Endothelial cell of umbilical vein (primary cell): ENCODE results near the gene C20orf173. TPM values are rescaled to one million over a fixed set of nuclear protein-coding genes. Genes with fewer than 3 reads are reported as not detected.
A peak's percentile ranks its signal among the peaks of the same experiment; 100 is the strongest.

Experiments
- BruUV-seq: library from RNA; stranded (reverse); fragments of 400-500 nt; replicated peaks from 2 replicates; lab custom pipeline; 2021; lab: Mats Ljungman, UMichigan
- CTCF ChIA-PET: fragments of 300-600, 350-600 bp; sonication (Branson Sonifier 250); formaldehyde crosslinking; loops from one replicate; lab custom pipeline; 2021; ENCODE audit warnings: antibody characterized with exemption, inconsistent platforms; lab: Charles Lee
- POLR2A ChIA-PET: fragments of 300-600, 350-600 bp; sonication (Branson Sonifier 250); formaldehyde crosslinking; loops from one replicate; lab custom pipeline; 2021; ENCODE audit warnings: antibody characterized with exemption, inconsistent platforms; lab: Charles Lee
- DNase-seq: peaks from one replicate; pipeline ENCODE4 v3.0.0-alpha.2; 2011; ENCODE audit warnings: low read depth, low spot score
- FAIRE-seq: peaks from 2 replicates; lab custom pipeline; 2011; peaks lifted over from hg19 to GRCh38; lab: Jason Lieb, UNC
- H2AFZ ChIP-seq: 2 replicates; pipeline ENCODE4 v1.6.0; 2012; ENCODE audit warnings: low read depth, low read length, control low read depth, inconsistent platforms
- H3K27ac ChIP-seq: 2 replicates; pipeline ENCODE4 v1.5.1; 2011; ENCODE audit warnings: low read depth, mild to moderate bottlenecking, control low read depth, low read length, moderate library complexity; ENCODE audit not compliant: insufficient read depth
- H3K27me3 ChIP-seq, 2 experiments: 2 replicates each; pipeline versions ENCODE4 v1.6.0 to v1.6.1; 2011; ENCODE audit warnings: low read length in 2 of 2, mixed read lengths in 1 of 2; ENCODE audit not compliant: control insufficient read depth in 2 of 2, insufficient read depth in 2 of 2
- H3K36me3 ChIP-seq, 2 experiments: 2 replicates in 1 of 2; 3 replicates in 1 of 2; pipeline ENCODE4 v1.5.1; 2011; ENCODE audit warnings: low read length in 2 of 2, mild to moderate bottlenecking in 1 of 2, moderate library complexity in 1 of 2; ENCODE audit not compliant: control insufficient read depth in 2 of 2, insufficient read depth in 2 of 2; ENCODE audit errors: extremely low read depth in 1 of 2
- H3K4me1 ChIP-seq: 3 replicates; pipeline ENCODE4 v1.5.1; 2011; ENCODE audit warnings: mild to moderate bottlenecking, low read length; ENCODE audit not compliant: control insufficient read depth, insufficient read depth; ENCODE audit errors: extremely low read depth
- H3K4me2 ChIP-seq: 2 replicates; pipeline ENCODE4 v1.6.1; 2011; ENCODE audit warnings: low read length, control low read depth, mixed read lengths; ENCODE audit not compliant: insufficient read depth
- H3K4me3 ChIP-seq, 3 experiments: fragments of 200-600 bp in 1 of 3; sonication (generic), shearing (Covaris generic) in 1 of 3; replicated peaks in 1 of 3; 2 replicates each; pipeline ENCODE4 v1.5.1; 2011 to 2016; ENCODE audit warnings: control low read depth in 3 of 3, low read length in 3 of 3, mild to moderate bottlenecking in 2 of 3, inconsistent platforms in 1 of 3, low read depth in 1 of 3, moderate library complexity in 1 of 3; ENCODE audit not compliant: insufficient read depth in 1 of 3
- H3K79me2 ChIP-seq: 2 replicates; pipeline ENCODE4 v1.6.0; 2012; ENCODE audit warnings: low read length, inconsistent platforms; ENCODE audit not compliant: control insufficient read depth, insufficient read depth
- H3K9ac ChIP-seq: replicated peaks from 2 replicates; pipeline ENCODE3; 2011; ENCODE audit warnings: low read length, control low read depth; ENCODE audit not compliant: insufficient read depth; ENCODE audit errors: extremely low read depth
- H3K9me1 ChIP-seq: replicated peaks from 3 replicates; pipeline ENCODE4 v1.6.0; 2011; ENCODE audit warnings: mild to moderate bottlenecking, low read length; ENCODE audit not compliant: control insufficient read depth, insufficient read depth; ENCODE audit errors: extremely low read depth
- H3K9me3 ChIP-seq: replicated peaks from 2 replicates; pipeline ENCODE4 v1.5.1; 2012; ENCODE audit warnings: low read length, inconsistent platforms; ENCODE audit not compliant: control insufficient read depth, insufficient read depth
- H4K20me1 ChIP-seq: replicated peaks from 2 replicates; pipeline ENCODE3; 2011; ENCODE audit warnings: mild to moderate bottlenecking, low read length; ENCODE audit not compliant: control insufficient read depth, insufficient read depth; ENCODE audit errors: extremely low read depth
- GATA2 ChIP-seq: IDR thresholded peaks from 2 replicates; pipeline ENCODE4 v1.7.0; 2011; ENCODE audit warnings: low read depth, mild to moderate bottlenecking, moderate library complexity, mixed read lengths, low read length; ENCODE audit not compliant: insufficient read length, insufficient read depth
- POLR2A ChIP-seq: IDR thresholded peaks from 2 replicates; pipeline ENCODE4 v1.6.1; 2012; ENCODE audit warnings: low read depth, mild to moderate bottlenecking, control low read depth, low read length
- dilution Hi-C: fragments of 300-500 bp; cut with MboI; formaldehyde crosslinking; loops from one replicate; pipeline ENCODE4 v1.15.0; 2019; ENCODE audit warnings: low sequenced_read_pairs; ENCODE audit not compliant: extremely low pct_ligation_motif_present
- intact Hi-C: fragments of 100-400 bp; cut with micrococcal nuclease; formaldehyde crosslinking; loops from one replicate; pipeline ENCODE4 v1.10.0; 2022
- polyA plus RNA-seq, 4 experiments: library from polyadenylated mRNA; depleted of rRNA in 3 of 4; stranded (reverse) in 3 of 4; unstranded in 1 of 4; fragments of >200 nt; gene quantifications; 2 replicates each; pipeline versions ENCODE4 v1.2.1 to v1.2.3, GENCODE V29; 2011 to 2012; ENCODE audit warnings: missing spikeins in 1 of 4
- total RNA-seq: library from RNA; stranded (reverse); gene quantifications from 2 replicates; pipeline ENCODE4 v1.2.3, GENCODE V29; 2021
- TF ChIP-seq, protein P1 (sequence below), 2 donors: IDR thresholded peaks; 1 replicate in 1 of 2; 2 replicates in 1 of 2; pipeline ENCODE4 v1.5.1; 2011; ENCODE audit warnings: low read length in 2 of 2, mild to moderate bottlenecking in 2 of 2, moderate library complexity in 2 of 2, control low read depth in 1 of 2, inconsistent platforms in 1 of 2, low read depth in 1 of 2; ENCODE audit not compliant: insufficient read depth in 1 of 2; ENCODE audit errors: extremely low read depth in 1 of 2

The C20orf173 gene
- total and polyA plus RNA-seq, 2 donors (not counting 3 experiments of a cell fraction or from before 2014, with no cell fraction given): not detected

DNA sequence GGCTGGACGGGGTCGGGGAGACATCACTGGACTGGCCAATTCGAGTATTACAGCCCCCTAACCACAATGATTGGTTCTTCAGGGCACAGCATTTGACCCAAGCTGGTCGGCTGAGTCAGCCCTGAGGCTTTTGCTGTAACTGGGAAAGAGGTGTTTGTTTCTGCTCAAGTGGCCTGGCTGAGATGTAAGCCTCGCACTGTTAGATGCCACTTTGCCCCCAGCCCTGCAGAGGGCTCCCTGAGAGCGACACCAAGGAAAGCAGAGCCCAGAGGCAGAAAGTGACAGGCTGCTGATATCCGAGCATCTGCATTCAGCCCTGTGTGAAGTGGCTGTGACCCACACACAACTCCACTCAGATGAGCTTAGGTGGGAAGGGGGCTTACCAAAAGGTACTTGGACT, 31.8 kb upstream of the C20orf173 start:
- intact Hi-C loops (no loop called here), dilution Hi-C loops (no loop called here)
- ChIA-PET CTCF (interaction anchor here (1.2 kb wide), 1 partner anchor 58 kb away, joined by 5 read pairs; no protein-coding TSS in a partner anchor), POLR2A (no interaction called here)
- Histone ChIP-seq H3K9me3 (no peaks in the 10 kb centered on the region), H3K4me1 (no peaks in the 10 kb centered on the region), H3K27ac (no peak overlapping the region), H2AFZ (no peak overlapping the region), H4K20me1 (no peaks in the 10 kb centered on the region), H3K4me2 (no peak overlapping the region), H3K9ac (no peak overlapping the region), H3K36me3 (peaks cover 0 to 12% of the 10 kb centered on the region in 2 experiments), H3K27me3 (no peaks in the 10 kb centered on the region), H3K9me1 (no peaks in the 10 kb centered on the region), H3K79me2 (no peaks in the 10 kb centered on the region), H3K4me3 (no peak overlapping the region)
- DNase-seq (peak; percentile 30), FAIRE-seq (no peak)
- TF ChIP-seq POLR2A: no peak
- TF ChIP-seq, protein P1, sequence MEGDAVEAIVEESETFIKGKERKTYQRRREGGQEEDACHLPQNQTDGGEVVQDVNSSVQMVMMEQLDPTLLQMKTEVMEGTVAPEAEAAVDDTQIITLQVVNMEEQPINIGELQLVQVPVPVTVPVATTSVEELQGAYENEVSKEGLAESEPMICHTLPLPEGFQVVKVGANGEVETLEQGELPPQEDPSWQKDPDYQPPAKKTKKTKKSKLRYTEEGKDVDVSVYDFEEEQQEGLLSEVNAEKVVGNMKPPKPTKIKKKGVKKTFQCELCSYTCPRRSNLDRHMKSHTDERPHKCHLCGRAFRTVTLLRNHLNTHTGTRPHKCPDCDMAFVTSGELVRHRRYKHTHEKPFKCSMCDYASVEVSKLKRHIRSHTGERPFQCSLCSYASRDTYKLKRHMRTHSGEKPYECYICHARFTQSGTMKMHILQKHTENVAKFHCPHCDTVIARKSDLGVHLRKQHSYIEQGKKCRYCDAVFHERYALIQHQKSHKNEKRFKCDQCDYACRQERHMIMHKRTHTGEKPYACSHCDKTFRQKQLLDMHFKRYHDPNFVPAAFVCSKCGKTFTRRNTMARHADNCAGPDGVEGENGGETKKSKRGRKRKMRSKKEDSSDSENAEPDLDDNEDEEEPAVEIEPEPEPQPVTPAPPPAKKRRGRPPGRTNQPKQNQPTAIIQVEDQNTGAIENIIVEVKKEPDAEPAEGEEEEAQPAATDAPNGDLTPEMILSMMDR (IDR thresholded peaks at IDR 0.05; ENCODE audit: extremely low read depth in 1 of 2, insufficient read depth in 1 of 2, low read depth in 1 of 2, low read length in 2 of 2): peak; percentile 9 to 32
- no TSS peak for BruUV-seq

DNA sequence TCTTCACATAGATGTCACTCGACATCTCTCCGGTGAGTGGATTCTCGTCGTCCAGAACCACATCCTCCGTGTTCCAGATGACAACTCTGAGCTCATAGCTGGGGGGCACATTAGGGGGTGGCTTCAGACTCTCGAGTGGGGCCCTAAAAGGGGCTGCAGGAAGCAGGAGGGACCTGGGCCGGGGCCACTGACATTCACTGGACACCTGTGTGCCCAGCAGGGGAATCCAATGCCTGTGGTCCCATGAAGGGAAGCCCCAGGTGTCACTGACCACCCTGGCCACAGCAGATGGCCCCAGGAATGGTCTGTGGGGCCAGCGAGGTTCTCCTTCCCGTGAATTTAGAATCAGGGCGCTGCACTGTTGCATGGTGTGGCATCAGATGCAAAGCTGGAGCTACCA, 31.1 kb upstream of the C20orf173 start:
- Histone ChIP-seq H3K4me1 (no peaks in the 10 kb centered on the region), H3K9ac (no peak overlapping the region), H3K9me3 (no peaks in the 10 kb centered on the region), H3K4me3 (no peak overlapping the region), H3K4me2 (no peak overlapping the region), H4K20me1 (no peaks in the 10 kb centered on the region), H3K9me1 (no peaks in the 10 kb centered on the region), H3K79me2 (no peaks in the 10 kb centered on the region), H2AFZ (no peak overlapping the region), H3K27me3 (no peaks in the 10 kb centered on the region), H3K27ac (no peak overlapping the region), H3K36me3 (peaks cover 0 to 18% of the 10 kb centered on the region in 2 experiments)
- no peak for DNase-seq
- BruUV-seq: no TSS peak
- intact Hi-C loops: no loop called here
- dilution Hi-C loops: no loop called here
- TF ChIP-seq POLR2A (no peak), GATA2 (no peak)
- TF ChIP-seq, protein P1 (IDR thresholded peaks at IDR 0.05; ENCODE audit: extremely low read depth in 1 of 2, insufficient read depth in 1 of 2, low read depth in 1 of 2, low read length in 2 of 2): no peak
- ChIA-PET CTCF (interaction anchor here (1.2 kb wide), 1 partner anchor 59 kb away, joined by 5 read pairs; no protein-coding TSS in a partner anchor), POLR2A (no interaction called here)
- FAIRE-seq: no peak
